GM18951 (cell line): Measurements from ENCODE around the gene H19.

Experiments
- POLR2A ChIP-seq: IDR thresholded peaks from 4 replicates; pipeline ENCODE4 v1.6.1; 2011; ENCODE audit warnings: mild to moderate bottlenecking; ENCODE audit not compliant: insufficient read length, insufficient read depth; ENCODE audit errors: extremely low read depth
- in situ Hi-C: fragments of 300-500 bp; cut with MboI; formaldehyde crosslinking; loops from one replicate; pipeline ENCODE4 v1.12.0; 2022; ENCODE audit warnings: low sequenced_read_pairs, mixed read lengths, inconsistent platforms; ENCODE audit not compliant: unreplicated experiment

Gene H19

DNA sequence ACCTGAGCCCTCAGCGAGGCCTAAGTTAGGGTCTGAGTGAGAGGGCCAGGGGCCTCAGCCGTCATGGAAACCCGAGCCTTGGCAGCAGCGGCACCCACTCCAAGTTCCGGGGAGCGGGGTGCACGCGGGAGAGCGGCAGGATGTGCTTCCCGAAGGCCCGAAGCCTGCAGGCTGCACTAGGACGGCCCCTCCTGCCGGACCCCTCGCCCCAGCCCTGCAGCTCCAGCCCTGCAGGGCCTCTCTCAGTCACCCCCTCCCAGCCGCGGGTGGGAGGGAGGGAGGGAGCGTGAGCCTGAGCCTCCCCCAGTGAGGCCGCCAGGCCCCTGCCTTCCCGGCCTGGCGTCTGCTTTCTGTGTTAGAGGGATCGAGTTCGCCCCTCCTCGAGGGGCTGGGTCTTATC is 27.9 kb downstream of the H19 start:
- in situ Hi-C loops: no loop called here
- TF ChIP-seq POLR2A: no peak

GRCh38 chr11:1969035-1969434 is 28.6 kb downstream of the H19 start:
- TF ChIP-seq POLR2A: no peak

GRCh38 chr11:1968454-1969002 is 29.1 kb downstream of the H19 start:
- TF ChIP-seq POLR2A: no peak
- in situ Hi-C loops: no loop called here

More at GRCh38 chr11:1969035-1969434, 28.6 kb downstream of the H19 start:
- in situ Hi-C loops: no loop called here

DNA sequence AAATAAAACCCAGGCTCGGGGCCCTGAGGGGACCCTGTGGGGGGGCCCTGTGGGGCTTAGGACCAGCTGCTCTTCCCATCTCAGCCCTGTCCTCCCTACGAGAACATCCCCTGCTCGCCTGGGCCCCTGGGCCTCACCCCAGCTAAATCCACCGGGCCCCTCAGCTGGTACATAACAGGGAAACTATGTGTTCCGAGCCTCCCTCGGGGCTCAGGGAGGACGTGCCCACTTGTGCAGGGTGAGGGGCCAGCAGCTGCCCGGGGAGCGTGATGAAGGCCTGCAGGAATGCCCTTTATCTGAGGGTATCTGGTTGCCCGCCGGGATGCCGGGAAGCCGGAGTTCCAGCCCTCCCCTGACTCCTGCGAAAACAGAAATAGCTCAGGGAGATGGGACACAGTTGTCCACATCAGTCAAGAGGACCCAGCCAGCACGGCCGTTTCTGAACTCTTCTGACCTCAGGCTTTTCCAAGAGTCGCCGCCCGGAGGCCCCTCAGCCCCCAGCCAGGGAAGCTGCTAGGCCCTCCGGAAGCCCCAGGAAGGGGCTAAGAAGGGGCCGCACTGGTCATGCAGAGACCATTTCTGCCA is 29.9 kb downstream of the H19 start:
- in situ Hi-C loops: no loop called here
- no peak for TF ChIP-seq POLR2A

GRCh38 chr11:1966531-1966930 is 31.1 kb downstream of the H19 start:
- in situ Hi-C loops: no loop called here
- no peak for TF ChIP-seq POLR2A

GRCh38 chr11:1964955-1965354 is 32.7 kb downstream of the H19 start:
- in situ Hi-C loops: no loop called here
- no peak for TF ChIP-seq POLR2A

DNA sequence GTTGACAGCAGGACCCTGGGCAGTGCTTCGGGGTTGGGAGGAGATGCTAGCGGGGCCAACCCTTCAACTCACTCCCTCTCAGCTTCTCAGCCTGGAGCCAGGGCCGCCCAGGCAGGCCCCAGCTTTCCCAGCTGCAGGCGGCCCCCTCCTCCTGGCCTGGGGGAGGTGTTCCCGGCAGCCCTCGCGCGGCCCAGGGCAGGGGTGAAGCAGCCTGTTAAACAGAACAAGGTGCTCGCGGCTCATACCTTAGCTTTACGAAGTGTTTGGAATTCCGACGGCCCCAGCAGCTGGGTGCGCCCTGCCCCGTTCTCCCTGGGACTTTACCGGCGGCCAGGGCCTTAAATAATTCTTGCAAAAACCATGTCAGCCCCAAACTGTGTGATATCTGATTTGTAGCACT is 33.3 kb downstream of the H19 start:
- TF ChIP-seq POLR2A: no peak
- in situ Hi-C loops: no loop called here

DNA sequence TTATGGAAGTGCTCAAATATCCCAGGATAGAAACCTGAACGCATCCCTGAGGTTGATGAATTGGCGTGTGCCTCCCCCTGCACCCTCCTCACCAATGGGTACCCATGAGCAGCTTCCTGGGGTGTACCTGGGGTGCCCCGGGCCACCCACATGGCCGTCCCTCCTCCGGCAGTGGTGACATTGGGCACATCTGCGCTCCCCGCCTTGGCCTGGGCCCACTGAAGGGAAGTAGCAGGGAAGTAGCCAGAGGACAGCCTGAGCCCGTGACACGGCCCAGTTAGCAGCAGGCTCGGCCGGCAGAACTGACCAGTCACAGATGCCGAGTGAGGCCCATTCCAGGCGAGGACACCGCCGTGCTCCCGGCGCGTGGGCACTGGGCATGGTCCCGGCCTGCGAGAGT is 33.8 kb downstream of the H19 start:
- TF ChIP-seq POLR2A: no peak
- in situ Hi-C loops: no loop called here

DNA sequence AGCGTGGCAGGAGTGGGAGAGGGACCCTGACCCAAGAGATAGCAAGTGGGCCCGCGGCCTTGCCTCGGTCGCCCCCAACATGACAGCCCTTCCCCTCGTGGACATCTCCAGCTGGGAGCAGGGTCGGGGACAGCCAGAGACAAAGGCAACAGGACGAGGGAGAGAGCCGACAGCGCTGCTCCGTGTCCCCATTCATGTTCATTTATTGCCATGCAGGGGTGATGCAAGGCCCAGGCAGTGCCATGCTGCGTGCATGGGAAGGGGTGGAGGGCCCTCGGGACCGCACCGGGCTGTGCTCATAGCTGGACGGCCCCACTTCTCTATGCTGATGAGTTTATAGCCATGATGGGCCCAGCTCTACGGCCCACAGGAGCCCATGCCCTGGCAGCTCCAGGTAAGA is 37.9 kb downstream of the H19 start:
- in situ Hi-C loops: no loop called here
- TF ChIP-seq POLR2A: no peak

DNA sequence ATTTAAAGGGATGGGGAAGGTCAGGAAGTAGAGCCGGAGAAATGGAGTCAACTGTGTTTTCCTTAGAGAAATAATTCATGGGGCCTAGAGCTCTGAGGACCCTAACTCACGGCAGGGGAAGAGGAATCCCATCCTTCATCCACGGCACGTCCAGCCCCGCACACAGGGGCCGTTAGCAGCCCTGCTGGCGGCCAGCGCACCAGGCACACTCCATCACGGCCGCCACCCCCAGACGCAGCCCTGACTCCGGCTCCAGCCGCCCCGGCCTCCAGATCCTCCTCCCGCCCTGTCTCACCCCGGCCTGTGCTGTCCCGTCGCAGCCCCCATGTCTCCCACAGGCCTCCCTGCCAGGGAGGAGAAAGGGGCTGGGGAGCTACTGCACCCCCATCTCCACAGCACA is 39.3 kb downstream of the H19 start:
- TF ChIP-seq POLR2A: no peak
- in situ Hi-C loops: no loop called here

GRCh38 chr11:1953489-1954266 is 44.0 kb downstream of the H19 start:
- in situ Hi-C loops: no loop called here
- TF ChIP-seq POLR2A: no peak

- in situ Hi-C loops: no loop called here
Measured at GRCh38 chr11:1952806-1953482, 44.7 kb downstream of the H19 start.

GRCh38 chr11:1949922-1950321 is 47.7 kb downstream of the H19 start:
- no peak for TF ChIP-seq POLR2A

More at GRCh38 chr11:1952806-1953482, 44.7 kb downstream of the H19 start:
- no peak for TF ChIP-seq POLR2A

More at GRCh38 chr11:1949922-1950321, 47.7 kb downstream of the H19 start:
- in situ Hi-C loops: no loop called here
